Ascending aorta (tissue), 2 donors: ENCODE results near the gene RPL15. TPM values are rescaled to one million over a fixed set of nuclear protein-coding genes. Genes with fewer than 3 reads are reported as not detected.
A peak's percentile ranks its signal among the peaks of the same experiment; 100 is the strongest.
"Not testable (repeated sequence)": the region's sequence is repeated elsewhere in the genome, so short reads cannot be mapped to it uniquely, and the experiment has no call there.

Experiments
- DNase-seq, 2 donors: peaks; one replicate each; pipeline ENCODE4 v3.0.0-alpha.2; 2019; ENCODE audit warnings: low spot score in 2 of 2
- H3K27ac ChIP-seq, 2 donors: fragments of 200-600 bp; sonication (generic); one replicate each; pipeline ENCODE4 v1.5.1; 2016 to 2017; ENCODE audit warnings: mild to moderate bottlenecking in 1 of 2
- H3K27me3 ChIP-seq: fragments of 200-600 bp; sonication (generic); one replicate; pipeline ENCODE4 v1.5.1; 2017
- H3K36me3 ChIP-seq, 2 donors: fragments of 200-600 bp; sonication (generic); one replicate each; pipeline ENCODE4 v1.5.1; 2016
- H3K4me1 ChIP-seq, 2 donors: fragments of 200-600 bp; sonication (generic); one replicate each; pipeline ENCODE4 v1.5.1; 2016 to 2017; ENCODE audit warnings: mild to moderate bottlenecking in 1 of 2
- H3K4me3 ChIP-seq, 2 donors: fragments of 200-600 bp; sonication (generic); one replicate each; pipeline ENCODE4 v1.5.1; 2016 to 2017; ENCODE audit warnings: mild to moderate bottlenecking in 1 of 2
- H3K9me3 ChIP-seq, 2 donors: fragments of 200-600 bp; sonication (generic); one replicate each; pipeline ENCODE4 v1.5.1; 2016
- CTCF ChIP-seq, 3 experiments: fragments of 200-600 bp in 2 of 3; fragments of 450-650 bp in 1 of 3; sonication (generic) in 2 of 3; IDR thresholded peaks; one replicate each; pipeline ENCODE4 v1.5.1; 2016 to 2019; ENCODE audit warnings: antibody characterized with exemption in 3 of 3, mild to moderate bottlenecking in 1 of 3, moderate library complexity in 1 of 3
- intact Hi-C: fragments of 100-400 bp; cut with DNase I; formaldehyde crosslinking; loops from one replicate; pipeline ENCODE4 v1.15.1; 2023
- total RNA-seq: library from RNA; depleted of rRNA; stranded (reverse); fragments of >200 nt; gene quantifications from one replicate; pipeline ENCODE4 v1.1.0, GENCODE V29; 2016

The RPL15 gene
- total RNA-seq, 1 donor from 2014 or later: 1,680 TPM

- no peaks in the 10 kb centered on the region for H3K27me3 ChIP-seq
- no peak for DNase-seq
- intact Hi-C loops: loop anchor here (1.0 kb wide), 1 partner anchor 29 kb away; the partner anchor contains the start of gene NR1D2
- peak overlapping the region; percentile 95 to 97 for H3K27ac ChIP-seq
- peak overlapping the region; percentile 96 to 98 for H3K4me3 ChIP-seq
- no peaks in the 10 kb centered on the region for H3K9me3 ChIP-seq
- no peak for TF ChIP-seq CTCF (IDR thresholded peaks at IDR 0.05)
- H3K4me1 ChIP-seq: peaks cover 0 to 16% of the 10 kb centered on the region in 2 donors
- H3K36me3 ChIP-seq: peaks cover 0 to 31% of the 10 kb centered on the region in 2 donors
Observed at GRCh38 chr3:23916152-23916885, 613 bp upstream of the RPL15 start.

- H3K27me3 ChIP-seq, DNase-seq, H3K9me3 ChIP-seq, intact Hi-C loops: not testable (repeated sequence)
- peak overlapping the region; percentile 96 to 98 for H3K4me3 ChIP-seq
- H3K4me1 ChIP-seq: peaks cover 0 to 16% of the 10 kb centered on the region in 2 donors
- H3K27ac ChIP-seq: peak overlapping the region; percentile 95 to 97
- H3K36me3 ChIP-seq: peaks cover 0 to 44% of the 10 kb centered on the region in 2 donors
Observed at GRCh38 chr3:23917679-23918303, 859 bp downstream of the RPL15 start.

GRCh38 chr3:23918331-23918730 is 1.4 kb downstream of the RPL15 start:
- Histone ChIP-seq H3K4me3 (peak overlapping the region; percentile 96 to 98), H3K36me3 (peaks cover 0 to 44% of the 10 kb centered on the region in 2 donors), H3K27ac (peak overlapping the region; percentile 95 to 97), H3K4me1 (peaks cover 0 to 16% of the 10 kb centered on the region in 2 donors)
- DNase-seq, H3K9me3 ChIP-seq, intact Hi-C loops, H3K27me3 ChIP-seq: not testable (repeated sequence)

- TF ChIP-seq CTCF (IDR thresholded peaks at IDR 0.05): no peak
- H3K27me3 ChIP-seq: no peaks in the 10 kb centered on the region
Observed at GRCh38 chr3:23919628-23920027, 2.7 kb downstream of the RPL15 start.

GRCh38 chr3:23920151-23920655 is 3.3 kb downstream of the RPL15 start:
- no peak for DNase-seq
- Histone ChIP-seq H3K27me3 (no peaks in the 10 kb centered on the region), H3K9me3 (no peaks in the 10 kb centered on the region), H3K4me1 (peaks cover 0 to 16% of the 10 kb centered on the region in 2 donors), H3K27ac (no peak overlapping the region), H3K4me3 (no peak overlapping the region), H3K36me3 (peaks cover 0 to 46% of the 10 kb centered on the region in 2 donors)
- no peak for TF ChIP-seq CTCF (IDR thresholded peaks at IDR 0.05)
- intact Hi-C loops: no loop called here

More at GRCh38 chr3:23919628-23920027, 2.7 kb downstream of the RPL15 start:
- no peak overlapping the region for H3K4me3 ChIP-seq
- intact Hi-C loops: no loop called here
- no peak for DNase-seq
- no peak overlapping the region for H3K27ac ChIP-seq
- H3K4me1 ChIP-seq: peaks cover 0 to 16% of the 10 kb centered on the region in 2 donors
- H3K36me3 ChIP-seq: peaks cover 0 to 44% of the 10 kb centered on the region in 2 donors
- H3K9me3 ChIP-seq: no peaks in the 10 kb centered on the region

- Histone ChIP-seq H3K4me1 (peaks cover 0 to 12% of the 10 kb centered on the region in 2 donors), H3K27ac (no peak overlapping the region), H3K27me3 (no peaks in the 10 kb centered on the region), H3K4me3 (no peak overlapping the region), H3K9me3 (no peaks in the 10 kb centered on the region), H3K36me3 (peaks cover 0 to 48% of the 10 kb centered on the region in 2 donors)
- intact Hi-C loops: no loop called here
- DNase-seq: no peak
- no peak for TF ChIP-seq CTCF (IDR thresholded peaks at IDR 0.05)
Observed at GRCh38 chr3:23921052-23921511, 4.2 kb downstream of the RPL15 start.
